ENCODE data around the gene ADAM30.

The ADAM30 gene

GRCh38 chr1:119896303-119896702 is at the start of gene ADAM30:
Gene ADAM30, minus strand, starts transcription at chr1:119896515. Its CDS starts 179 bp downstream, at chr1:119896336.
- DNase-seq: no peak

- no peak for DNase-seq
These were observed 46.9 kb upstream of the ADAM30 start for GRCh38 chr1:119943216-119943615.

GRCh38 chr1:119941392-119941791 is 45.1 kb upstream of the ADAM30 start:
- no peak for DNase-seq

- no peak for DNase-seq
These were observed 44.4 kb upstream of the ADAM30 start for GRCh38 chr1:119940697-119941096.

GRCh38 chr1:119937198-119937597 is 40.9 kb upstream of the ADAM30 start:
- no peak for DNase-seq

GRCh38 chr1:119935915-119936314 is 39.6 kb upstream of the ADAM30 start:
- no peak for DNase-seq

GRCh38 chr1:119935373-119935772 is 39.1 kb upstream of the ADAM30 start:
- DNase-seq: no peak

GRCh38 chr1:119933397-119933796 is 37.1 kb upstream of the ADAM30 start:
- DNase-seq: no peak

GRCh38 chr1:119929643-119930315 is 33.5 kb upstream of the ADAM30 start:
- DNase-seq: no peak

- no peak for DNase-seq
These were observed 30.2 kb upstream of the ADAM30 start for GRCh38 chr1:119926553-119926952.

GRCh38 chr1:119924948-119925898 is 28.9 kb upstream of the ADAM30 start:
- peak in 4 of 51 donors; percentile 2 to 9 (median 4) for DNase-seq

- DNase-seq: no peak
These were observed 24.0 kb upstream of the ADAM30 start for GRCh38 chr1:119920104-119920968.

- no peak for DNase-seq
These were observed 22.9 kb upstream of the ADAM30 start for GRCh38 chr1:119919241-119919640.

- DNase-seq: no peak
These were observed 22.0 kb upstream of the ADAM30 start for GRCh38 chr1:119918301-119918700.

- DNase-seq: no peak
These were observed 21.2 kb upstream of the ADAM30 start for GRCh38 chr1:119917304-119918055.

GRCh38 chr1:119915517-119915916 is 19.2 kb upstream of the ADAM30 start:
- DNase-seq: no peak

- no peak for DNase-seq
These were observed 17.8 kb upstream of the ADAM30 start for GRCh38 chr1:119914071-119914470.

- DNase-seq: no peak
These were observed 16.6 kb upstream of the ADAM30 start for GRCh38 chr1:119912963-119913362.

GRCh38 chr1:119911775-119912174 is 15.5 kb upstream of the ADAM30 start:
- DNase-seq: no peak

GRCh38 chr1:119910618-119911017 is 14.3 kb upstream of the ADAM30 start:
- DNase-seq: no peak

Measured in hypothalamus (tissue), 51 donors.